NCI-H748 treated with DMSO at 0.1 percent for 48 hours (cell line): ENCODE data around the gene POLA1.
A peak's percentile ranks its signal among the peaks of the same experiment; 100 is the strongest.

Experiments
- DNase-seq: peaks from one replicate; lab custom pipeline; 2025; lab: John Stamatoyannopoulos, UW

POLA1 gene

DNA sequence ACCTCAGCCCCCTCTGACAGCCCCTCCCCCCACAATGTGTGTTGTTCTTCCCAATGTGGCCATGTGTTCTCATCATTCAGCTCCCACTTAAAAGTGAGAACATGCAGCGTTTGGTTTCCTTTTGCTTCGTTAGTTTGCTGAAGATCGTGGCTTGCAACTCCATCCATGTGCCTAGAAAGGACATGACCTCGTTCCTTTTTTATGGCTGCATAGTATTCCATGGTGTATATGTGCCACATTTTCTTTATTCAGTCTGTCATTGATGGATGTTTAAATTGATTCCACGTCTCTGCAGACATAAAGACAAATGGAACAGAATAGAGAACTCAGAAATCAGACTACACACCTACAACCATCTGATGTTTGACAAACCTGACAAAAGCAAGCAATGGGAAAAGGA is 276.1 kb downstream of the POLA1 start:
- DNase-seq = no peak

DNA sequence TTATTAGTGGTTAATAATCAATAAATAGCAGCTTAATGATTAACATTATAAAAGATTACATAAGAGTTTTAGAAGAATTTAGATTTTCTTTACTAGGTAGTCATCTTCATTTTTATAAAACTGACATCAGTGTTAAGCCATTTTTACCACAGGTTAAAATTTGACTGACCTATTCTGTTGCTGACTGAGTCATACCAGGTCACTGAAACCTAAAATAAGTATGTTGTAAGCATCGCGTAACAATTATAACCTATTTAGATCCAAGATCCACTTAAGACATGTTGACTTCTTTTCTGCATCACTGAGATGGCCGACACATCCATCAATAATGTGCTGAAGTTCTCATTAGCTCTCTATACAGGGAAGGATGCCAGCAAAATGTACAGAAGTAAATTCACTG is 285.4 kb downstream of the POLA1 start:
- no peak for DNase-seq

DNA sequence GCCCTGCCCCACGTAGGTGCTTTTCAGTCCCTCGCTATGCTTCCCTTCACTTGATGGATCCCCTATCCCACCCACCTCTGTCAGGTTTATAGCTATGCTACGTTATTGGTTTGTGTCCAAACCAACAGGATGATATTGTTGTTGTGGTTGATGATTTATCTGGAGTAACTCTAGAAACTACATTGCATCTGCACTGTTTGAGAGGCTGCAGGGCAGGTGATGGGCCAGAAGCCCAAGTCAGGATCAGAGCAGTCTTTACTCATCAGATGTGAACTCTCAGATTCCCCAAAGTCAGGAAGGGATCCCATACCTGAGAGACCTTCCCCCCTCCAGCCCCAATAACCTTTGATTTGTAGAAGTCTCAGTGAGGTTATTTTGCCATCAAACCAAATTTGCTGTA is 287.3 kb downstream of the POLA1 start:
- DNase-seq = no peak

DNA sequence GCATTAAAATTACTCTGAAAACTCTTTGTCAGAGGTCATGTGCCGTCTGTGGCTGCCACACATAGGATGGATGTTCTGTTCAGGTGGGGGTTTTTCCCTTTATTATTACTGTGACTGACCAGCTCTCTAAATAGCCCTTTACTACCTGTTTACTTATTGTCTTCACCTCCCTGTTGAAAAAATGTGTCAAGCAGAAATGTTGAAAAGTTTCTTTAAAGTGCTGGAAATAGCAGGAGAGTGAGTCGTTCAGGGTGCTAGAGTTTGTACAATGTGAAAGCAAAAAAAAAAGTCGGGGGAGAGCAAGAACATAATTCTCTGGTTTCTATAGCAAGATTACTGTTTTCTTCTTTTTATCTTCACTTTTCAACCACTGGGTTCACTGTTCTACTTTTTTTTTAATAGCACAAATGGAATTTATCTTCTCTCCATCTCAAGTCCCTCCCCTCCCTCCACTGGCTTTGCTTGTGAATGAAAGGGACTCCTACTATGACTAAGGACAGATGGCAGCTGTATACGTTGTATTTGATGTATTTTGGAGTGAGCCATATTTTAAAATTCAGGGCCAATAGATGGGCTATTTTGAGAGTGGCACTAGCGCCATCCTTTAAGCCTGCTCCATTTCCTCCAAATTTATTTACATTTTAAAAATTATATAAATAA is 288.7 kb downstream of the POLA1 start:
- no peak for DNase-seq

DNA sequence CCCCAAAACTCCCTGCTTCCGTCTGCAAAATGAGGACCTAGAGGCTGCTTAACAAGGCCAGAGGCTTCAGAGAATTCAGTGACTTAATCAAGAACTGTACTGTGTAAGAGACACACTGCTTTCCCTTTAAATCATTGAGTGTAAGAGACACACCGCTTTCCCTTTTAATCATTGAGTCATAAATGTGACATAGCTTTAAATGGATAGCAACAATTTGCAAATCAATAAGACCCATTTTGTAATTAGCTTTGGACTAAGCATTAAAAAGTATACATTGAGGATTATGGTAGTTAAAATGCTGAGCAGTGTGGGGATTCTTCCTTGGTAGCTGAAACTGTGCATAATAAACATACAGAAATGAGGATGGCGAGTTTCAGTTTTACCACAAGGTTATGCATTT is 290.2 kb downstream of the POLA1 start:
- DNase-seq = no peak

DNA sequence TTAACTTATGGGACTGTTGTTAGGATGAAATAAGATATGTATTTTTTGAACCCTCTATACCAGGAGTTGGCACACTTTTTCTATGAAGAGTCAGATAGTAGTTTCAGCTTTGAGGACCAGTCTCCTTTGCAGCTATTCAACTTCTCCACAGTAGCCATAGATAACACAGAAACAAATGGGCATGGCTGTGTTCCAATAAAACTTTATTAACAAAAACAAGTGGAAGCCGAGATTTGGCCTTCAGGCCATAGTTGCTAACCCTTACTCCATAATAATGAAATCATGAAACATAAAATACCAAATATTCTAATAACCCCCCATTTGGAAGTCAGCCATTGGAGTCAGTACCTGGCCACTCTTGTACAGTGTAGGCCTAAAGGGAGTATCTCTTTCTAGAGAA is 291.4 kb downstream of the POLA1 start:
- DNase-seq = no peak

DNA sequence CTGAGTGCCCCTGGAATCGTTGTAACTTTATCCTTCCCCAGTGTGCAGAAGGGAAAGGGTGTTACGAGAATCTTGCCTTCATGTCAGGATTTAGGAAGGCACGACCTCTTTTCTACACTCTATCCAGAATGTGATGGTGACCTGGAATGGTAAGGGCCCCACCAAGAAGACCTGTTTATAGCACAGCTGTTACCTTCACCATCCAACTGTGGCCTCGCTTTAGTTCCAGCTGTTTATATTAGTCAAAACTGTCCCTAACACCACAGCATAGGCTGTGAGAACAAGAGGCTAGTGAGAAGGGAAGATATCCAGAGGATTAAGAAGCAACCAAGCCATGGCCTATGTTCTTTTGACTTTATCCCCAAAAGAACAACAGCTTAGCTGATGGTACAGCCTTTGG is 294.0 kb downstream of the POLA1 start:
- DNase-seq = no peak

DNA sequence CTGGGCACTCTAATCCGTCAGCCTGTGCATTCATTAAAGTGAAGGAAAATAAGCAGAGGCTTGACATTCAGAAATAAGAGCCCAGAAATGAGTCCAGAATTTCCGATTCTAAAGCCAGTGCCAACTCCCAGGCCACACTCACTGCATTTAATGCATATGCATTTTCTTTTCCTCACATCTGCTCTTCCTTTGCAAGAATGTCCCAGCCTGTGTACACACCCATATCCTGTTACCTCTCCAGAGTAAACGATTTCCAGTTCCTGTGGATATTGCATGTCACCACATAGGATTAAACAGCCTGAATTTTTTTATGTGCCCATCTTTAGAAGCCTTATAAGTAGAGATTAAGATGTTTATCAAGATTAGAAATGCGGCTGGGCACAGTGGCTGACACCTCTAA is 294.6 kb downstream of the POLA1 start:
- peak; percentile 11 for DNase-seq

DNA sequence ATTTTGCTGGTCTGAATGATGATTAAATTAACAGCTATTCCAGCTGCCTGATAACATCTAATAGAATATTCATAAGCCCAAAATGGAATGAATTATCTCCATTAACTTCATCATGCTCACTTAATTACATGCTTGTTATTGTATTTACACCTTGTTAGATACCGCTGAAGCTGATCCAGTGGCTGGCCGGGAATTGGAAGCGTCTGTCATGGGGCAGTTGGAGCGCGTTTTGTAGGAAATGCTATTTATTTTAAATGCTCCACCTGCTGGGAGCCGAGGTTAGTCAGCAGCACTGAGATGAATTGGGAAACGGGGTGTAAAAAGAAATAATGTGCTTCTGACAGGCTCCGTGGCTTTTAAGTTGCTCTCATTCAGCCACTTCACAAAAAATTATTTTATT is 296.8 kb downstream of the POLA1 start:
- DNase-seq = peak; percentile 29

DNA sequence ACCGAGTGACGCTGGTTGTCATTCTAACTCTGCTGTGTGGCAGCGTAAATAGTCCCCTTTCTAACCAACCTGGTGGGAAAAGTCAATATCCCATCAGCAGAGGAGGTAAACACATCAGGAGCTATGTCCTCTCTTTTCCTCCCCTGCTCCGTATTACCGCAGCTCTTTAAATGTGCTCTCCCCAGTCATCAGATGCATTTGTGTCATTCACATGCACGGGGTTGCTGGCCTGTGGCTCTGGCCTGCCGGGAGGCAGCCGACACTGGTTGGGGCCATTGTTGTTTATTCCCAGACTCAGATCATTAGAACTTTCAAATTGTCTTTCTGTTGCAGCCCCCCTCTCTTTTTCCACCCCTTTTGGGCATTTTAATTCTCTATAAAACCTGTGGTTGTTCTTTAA is 300.2 kb downstream of the POLA1 start:
- DNase-seq = no peak

DNA sequence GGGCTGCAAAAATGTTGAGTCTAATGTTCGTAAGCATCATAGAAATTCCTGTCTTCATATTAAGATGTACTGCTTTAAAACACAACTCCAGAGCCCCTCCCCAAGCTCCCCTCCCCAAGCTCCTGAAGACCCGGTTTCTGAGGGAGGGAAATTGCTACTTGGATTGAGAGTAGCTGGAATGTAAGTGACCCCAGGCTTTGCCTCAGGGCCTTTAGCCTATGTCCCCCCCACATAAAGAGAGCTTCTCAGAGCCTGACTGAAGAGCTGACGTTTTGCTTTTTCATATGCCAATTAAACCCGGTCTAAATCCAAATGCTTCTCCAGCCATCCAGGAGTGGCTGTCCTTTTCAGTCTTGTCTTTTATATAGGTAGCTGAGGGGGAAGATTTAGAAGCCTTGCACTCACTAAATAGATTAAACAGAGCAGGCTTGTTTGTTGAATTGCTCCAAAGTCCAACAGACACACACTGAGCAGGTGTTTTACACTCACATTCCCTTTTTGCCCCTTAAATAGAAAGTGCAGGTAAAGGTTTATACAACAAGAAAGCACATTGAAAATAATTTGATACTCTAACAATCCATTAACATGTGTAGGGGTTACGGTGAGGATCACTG is 302.5 kb downstream of the POLA1 start:
- DNase-seq = no peak

DNA sequence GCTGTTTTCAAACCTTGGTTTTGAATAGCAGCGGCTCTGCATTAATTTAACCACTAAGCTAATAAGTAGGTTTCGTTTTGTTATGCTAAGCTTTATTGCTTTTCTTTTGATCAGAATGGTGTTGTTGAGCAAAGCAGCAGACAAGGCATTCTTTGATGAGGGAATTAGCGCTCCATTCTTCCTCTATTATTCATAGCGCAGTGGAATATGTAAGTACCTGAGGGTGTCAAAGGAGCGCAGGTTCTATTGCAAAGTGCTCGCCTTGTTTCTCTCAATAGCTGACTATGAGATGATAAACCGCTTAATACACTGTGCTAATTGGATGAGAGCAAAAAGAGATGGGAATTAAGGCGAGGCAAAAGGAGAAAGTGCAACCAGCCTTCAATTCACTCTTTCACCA is 305.8 kb downstream of the POLA1 start:
- peak; percentile 8 for DNase-seq

DNA sequence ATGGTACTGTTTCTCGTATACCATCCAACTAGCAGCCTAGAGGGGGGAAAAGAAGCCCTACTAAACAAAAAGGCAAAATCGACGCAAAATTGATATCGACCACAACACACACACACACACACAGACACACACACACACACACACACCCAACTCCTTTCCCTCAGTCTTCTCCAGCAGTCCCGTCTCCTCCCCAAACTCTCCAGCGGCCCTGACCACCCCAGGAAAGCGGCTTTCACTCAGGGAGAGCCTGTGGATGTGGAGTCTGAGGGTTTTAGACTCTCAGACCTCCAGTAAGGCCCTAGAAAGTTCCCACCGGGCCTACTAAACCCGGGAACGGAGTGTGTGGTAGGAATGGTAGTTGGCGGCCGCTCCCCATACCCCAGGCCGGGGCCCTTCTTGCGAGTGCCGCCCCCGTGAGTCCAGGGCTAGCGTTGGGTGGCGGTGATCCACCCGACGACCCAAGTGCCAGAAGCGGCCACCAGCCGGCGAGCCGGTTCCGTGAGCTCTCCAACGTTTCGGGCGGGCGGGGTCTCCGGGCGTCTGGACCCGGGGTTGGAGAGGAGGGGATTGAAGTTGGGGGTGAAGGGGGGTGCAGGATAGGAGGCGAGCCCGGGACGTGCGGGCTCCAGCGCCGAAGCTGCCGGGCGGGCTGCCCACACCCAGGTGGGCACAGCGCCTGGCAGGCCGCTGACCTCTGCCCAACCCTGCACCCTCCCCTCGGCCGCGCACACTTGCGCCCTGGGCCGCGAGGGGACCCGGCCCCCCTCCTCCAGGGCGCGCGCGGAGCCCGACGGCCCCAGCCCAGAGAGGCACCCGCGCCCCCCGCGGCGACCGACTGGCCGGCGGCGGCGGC is 308.3 kb downstream of the POLA1 start:
- no peak for DNase-seq

DNA sequence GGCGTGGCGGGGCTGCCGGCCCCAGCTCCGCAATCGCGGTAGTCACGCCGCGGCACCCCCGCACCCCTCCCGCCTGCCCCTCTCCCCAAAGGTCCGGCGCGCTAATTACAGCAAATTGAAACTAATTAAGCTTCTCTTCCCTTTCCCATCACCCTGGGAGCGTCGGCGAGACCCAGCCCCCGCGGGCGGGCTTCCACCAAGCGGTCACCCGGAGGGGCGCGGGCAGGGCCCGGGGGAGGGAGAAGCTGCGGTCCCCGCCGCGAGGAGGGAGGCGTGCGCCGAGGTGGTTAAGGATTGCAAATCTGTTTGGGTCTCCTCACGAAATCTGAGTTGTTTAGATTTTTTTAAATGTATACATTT is 308.9 kb downstream of the POLA1 start:
- DNase-seq = no peak

DNA sequence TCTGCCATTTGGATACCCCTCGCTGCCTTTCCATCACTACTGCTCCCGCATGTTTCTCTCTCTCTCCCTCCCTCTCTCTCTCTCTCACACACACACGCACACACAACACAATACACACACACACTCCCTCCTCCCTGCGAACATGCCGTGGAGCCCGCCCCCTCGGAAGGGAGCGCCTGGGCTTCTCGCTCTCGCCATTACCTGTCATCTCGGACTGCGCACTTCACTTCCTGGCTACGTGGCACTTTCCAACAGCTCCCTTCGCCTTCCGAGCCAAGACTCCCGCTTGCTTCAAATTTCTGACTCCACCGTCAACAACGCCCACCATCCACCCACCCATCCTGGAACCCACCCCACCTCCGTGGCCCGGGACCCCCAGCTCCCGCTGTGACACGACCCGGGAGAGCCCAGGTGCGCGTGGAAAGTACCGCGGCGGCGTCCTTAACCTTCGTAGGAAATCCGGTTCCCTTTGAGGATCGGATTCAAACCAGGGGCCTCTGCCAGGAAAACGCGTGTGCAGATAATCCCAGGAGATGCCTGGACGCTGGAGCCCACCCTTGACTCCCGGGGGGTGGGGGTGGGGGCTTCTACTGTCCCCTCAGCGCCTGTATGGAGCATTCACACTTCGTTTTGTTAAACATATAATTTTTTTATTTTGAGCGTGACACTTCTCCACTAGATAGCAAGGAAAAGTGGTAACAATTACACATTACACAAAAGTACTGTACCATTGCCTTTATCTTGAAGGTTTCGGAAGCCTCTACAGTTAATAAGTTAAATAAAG is 309.5 kb downstream of the POLA1 start:
- DNase-seq = no peak

DNA sequence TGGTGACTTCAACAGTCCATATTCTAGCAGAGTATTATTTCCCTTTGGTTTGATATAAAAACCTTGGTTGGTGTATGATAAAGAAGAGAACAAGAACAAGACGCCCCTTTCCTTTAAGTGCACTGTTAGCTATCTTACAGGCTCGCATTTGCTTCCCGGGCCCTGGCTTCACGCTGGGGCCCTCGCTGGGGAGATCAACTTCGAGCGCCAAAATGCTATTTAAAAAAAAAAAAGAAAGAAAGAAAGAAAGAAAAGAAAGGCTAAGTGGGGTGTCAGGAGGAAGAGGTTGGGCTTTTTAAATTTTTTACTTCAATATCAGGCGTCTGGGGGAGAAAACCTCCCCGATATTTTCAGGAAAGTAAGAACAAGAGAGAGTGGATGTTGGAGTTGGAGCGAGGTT is 310.3 kb downstream of the POLA1 start:
- no peak for DNase-seq

DNA sequence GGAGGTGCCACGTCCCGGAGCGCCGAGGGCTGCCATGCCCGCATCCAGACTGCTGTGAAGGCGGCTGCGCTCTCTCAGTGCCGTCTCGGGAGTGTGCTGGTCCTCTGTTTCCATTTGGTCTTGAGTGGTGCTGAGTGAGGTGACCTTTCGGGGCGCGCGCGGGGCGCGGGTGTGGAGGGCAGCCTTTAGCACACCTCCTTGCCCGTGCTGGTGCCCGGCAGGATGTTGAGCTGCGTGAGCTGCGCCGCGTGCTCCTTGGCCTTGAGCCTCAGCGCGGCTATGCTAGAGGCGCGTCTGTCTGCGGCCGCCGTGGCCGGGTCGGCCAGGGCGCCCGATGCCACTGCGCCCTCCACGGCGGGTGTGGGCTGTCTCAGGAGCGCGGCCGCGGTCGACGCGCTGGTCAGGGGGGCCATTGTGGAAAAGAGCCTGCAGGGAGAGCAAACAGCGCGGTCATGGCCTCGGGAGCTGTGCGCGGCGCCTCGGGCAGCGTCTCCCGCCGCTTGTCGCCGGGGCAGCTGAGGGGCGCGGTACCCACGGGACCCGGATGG is 310.8 kb downstream of the POLA1 start:
- no peak for DNase-seq

DNA sequence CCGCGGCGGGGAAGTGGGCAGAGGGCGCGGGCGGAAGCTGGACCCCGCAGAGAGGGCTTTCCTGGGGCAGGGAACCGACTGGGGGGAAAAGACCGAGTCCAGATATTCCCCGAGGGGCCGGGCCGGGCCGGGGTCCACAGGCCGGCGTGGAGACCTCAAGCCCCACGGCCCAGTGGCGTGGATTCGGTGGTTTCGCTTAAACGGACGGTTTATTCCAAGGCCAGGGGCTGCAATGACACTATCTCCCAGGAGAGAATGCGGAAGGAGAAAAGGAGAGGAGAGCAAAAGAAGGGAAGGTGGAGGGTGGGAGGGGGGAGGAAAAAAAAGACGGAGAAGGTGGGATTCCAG is 311.3 kb downstream of the POLA1 start:
- no peak for DNase-seq

DNA sequence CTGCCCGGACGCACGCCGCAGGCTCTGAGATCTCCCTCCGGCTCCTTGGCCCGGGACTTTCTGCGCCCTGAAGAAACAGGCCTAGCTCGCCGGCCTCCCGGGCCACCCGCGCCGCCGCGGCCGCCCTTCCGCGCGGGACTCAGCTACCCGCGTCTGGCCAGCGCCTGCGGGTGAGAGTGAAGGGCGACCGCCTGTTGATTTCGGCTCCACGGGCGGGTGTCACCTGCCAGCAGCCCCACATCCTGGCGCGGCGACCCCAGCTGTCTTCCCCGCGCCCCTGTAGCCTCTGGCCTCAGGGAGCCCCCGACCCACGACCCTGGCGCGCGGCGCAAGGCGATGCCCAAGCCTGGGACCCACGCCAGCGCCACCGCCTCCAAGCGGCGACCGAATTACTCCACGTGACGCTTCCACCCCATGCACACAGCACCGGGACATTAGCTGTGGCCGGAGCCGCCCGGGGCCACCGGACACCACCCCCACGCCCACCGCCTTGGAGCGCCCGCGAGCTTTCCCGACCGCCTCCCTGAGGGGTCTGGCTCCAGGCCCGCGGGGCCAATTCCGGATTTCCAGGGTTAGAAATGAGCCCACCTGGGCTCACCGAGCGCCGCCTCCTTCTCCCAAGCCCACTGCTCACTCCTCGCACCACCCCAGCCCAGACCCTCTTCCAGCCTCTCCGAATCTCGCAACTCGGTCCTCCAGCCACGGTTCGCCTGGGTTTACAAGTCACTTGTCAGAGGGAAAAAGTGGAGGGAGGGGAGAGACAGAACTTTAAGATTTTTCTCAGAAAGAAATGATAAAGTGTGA is 311.9 kb downstream of the POLA1 start:
- DNase-seq = no peak

DNA sequence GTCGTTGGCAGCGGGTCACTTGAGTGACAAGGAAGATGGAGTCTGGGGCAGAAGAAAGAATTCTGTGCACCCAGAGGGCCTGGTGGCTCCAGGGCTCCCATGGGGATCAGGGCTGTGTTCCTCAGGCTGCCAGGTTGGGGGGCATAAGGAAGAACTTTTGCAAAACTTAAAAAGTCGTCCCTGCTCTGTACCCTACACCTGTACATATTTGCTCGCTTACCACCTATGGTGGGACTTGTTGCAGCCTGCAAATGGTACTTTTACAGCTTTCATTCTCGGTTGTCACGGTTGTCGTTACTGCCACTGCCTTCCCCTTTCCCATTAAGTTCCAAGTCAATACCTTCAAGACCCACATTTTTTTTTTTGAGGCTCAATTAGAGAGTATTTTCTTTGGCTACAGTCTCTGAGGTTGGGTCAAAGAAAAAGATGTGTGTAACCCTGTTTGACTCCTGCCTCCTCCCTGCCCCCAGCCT is 312.9 kb downstream of the POLA1 start:
- DNase-seq = no peak
